ENCODE measurements around the gene MAP1S.

Gene MAP1S, protein sequence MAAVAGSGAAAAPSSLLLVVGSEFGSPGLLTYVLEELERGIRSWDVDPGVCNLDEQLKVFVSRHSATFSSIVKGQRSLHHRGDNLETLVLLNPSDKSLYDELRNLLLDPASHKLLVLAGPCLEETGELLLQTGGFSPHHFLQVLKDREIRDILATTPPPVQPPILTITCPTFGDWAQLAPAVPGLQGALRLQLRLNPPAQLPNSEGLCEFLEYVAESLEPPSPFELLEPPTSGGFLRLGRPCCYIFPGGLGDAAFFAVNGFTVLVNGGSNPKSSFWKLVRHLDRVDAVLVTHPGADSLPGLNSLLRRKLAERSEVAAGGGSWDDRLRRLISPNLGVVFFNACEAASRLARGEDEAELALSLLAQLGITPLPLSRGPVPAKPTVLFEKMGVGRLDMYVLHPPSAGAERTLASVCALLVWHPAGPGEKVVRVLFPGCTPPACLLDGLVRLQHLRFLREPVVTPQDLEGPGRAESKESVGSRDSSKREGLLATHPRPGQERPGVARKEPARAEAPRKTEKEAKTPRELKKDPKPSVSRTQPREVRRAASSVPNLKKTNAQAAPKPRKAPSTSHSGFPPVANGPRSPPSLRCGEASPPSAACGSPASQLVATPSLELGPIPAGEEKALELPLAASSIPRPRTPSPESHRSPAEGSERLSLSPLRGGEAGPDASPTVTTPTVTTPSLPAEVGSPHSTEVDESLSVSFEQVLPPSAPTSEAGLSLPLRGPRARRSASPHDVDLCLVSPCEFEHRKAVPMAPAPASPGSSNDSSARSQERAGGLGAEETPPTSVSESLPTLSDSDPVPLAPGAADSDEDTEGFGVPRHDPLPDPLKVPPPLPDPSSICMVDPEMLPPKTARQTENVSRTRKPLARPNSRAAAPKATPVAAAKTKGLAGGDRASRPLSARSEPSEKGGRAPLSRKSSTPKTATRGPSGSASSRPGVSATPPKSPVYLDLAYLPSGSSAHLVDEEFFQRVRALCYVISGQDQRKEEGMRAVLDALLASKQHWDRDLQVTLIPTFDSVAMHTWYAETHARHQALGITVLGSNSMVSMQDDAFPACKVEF

DNA sequence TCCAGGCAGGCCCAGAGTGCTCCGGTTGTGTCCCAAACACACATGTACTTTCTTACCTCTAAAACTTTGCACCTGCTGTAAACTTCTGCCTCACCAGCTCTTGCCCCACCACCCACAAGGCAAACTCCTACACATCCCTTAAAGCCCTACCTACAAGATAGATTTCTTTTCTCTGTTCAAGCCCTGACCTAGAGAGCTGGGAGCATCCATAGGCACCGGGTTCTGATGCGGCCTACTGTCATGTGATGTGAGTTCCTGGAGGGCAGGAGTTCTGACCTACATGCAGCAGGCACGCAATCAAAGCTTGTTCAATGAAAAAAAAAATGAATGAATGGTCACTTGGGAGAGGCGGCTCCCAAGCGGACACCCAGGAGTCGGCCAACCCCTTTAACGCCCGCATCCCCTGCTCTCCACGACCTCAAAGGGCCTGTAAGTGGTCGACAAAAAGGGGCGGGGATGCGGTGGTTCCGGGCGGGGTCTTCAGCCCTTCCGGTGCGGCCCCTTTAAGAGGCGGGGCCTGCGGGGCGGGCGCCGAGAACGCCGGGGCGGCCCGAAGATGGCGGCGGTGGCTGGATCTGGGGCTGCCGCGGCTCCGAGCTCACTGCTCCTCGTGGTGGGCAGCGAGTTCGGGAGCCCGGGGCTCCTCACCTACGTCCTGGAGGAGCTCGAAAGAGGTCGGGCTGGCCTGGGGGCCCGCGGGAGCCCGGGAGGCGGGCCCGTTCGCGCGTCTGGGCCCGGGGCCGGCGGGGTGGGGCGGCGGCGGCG, at the start of gene MAP1S:
Gene MAP1S, plus strand, starts transcription at position 534 of the 765 bp plus-strand sequence. Its CDS starts 23 bp downstream, at position 557.
- DNase-seq (ENCODE audit: low spot score), result peak; percentile 38

GRCh38 chr19:17671906-17672305, 47.4 kb upstream of the MAP1S start:
- no peak for DNase-seq (ENCODE audit: low spot score)

DNA sequence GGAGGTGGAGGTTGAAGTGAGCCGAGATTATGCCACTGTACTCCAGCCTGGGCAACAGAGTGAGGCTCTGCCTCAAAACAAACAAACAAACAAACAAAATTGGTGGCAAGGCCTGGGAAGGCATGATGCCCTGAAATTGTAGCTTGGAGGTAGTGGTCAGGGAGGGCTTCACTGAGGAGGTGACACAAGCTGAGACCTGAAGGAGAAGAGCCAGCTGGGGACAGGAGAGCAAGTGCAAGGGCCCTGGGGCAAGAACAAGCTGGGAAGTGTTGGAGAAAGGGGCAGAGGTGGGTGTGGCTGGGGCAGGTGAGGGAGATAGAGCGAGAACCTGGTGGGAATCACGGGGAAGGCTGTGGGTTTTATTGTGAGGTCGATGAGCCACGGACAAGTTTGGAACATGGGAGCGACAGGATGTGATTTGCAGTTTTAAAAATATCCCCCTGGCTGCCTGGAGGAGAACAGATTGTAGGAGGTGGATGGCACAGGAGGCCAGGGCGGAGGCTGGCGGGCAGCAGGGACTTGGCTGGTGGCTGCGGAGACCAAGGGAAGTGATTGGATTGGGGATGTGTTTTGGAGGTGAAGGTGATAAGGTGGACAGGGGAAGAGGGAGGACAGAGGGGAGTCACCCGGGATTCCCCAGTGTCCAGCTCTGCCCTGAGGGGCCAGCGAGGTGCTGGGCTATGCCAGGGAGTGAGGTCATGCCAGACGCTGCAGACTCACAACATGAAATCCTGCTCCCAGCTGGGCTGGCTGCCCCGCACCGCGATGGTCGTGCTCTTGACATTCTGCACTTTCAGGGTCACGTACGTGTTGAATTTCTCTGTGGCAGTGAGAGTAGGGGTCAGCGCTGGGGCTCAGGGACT, 45.1 kb upstream of the MAP1S start:
- no peak for DNase-seq (ENCODE audit: low spot score)

GRCh38 chr19:17676295-17676694, 43.0 kb upstream of the MAP1S start:
- no peak for DNase-seq (ENCODE audit: low spot score)

DNA sequence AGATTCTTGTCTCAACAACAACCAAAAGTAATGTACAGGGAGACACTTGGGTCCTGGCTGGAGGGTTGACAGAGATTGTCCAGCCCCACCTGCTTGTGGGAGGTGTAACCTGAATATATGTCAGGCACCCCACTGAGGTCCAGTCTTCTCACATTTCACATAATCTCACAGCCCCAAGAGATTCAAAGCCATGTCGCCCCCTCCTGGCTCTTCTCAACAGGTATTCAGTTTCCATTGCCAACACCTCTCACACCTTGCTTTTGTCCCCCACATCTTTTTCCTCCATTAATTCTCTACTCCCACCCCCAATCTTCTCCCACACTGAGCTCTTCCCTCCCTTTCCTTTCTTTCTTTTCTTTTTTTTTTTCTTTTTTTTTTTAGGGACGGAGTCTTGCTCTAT, 42.3 kb upstream of the MAP1S start:
- no peak for DNase-seq (ENCODE audit: low spot score)

DNA sequence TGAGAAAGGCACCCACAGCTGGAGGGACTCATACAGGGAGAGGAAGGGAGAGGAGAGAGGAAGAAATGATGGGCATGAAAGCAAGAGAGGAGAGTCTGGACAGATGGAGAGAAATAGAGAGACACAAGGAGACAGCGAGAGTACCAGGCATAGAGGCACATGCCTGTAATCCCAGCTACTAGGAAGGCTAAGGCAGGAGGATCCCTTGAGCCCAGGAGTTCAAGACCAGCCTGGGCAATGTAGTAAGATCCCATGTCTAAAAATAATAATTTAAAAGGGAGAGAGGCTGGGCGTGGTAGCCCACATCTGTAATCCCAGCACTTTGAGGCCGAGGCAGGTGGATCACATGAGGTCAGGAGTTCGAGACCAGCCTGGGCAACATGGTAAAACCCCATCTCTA, 40.4 kb upstream of the MAP1S start:
- DNase-seq (ENCODE audit: low spot score), result no peak

GRCh38 chr19:17679526-17680229, 39.6 kb upstream of the MAP1S start:
- no peak for DNase-seq (ENCODE audit: low spot score)

- DNase-seq (ENCODE audit: low spot score), result no peak
Measured at GRCh38 chr19:17680230-17680722, 39.0 kb upstream of the MAP1S start.

GRCh38 chr19:17681505-17682125, 37.7 kb upstream of the MAP1S start:
- no peak for DNase-seq (ENCODE audit: low spot score)

GRCh38 chr19:17682273-17682672, 37.0 kb upstream of the MAP1S start:
- DNase-seq (ENCODE audit: low spot score), result no peak

DNA sequence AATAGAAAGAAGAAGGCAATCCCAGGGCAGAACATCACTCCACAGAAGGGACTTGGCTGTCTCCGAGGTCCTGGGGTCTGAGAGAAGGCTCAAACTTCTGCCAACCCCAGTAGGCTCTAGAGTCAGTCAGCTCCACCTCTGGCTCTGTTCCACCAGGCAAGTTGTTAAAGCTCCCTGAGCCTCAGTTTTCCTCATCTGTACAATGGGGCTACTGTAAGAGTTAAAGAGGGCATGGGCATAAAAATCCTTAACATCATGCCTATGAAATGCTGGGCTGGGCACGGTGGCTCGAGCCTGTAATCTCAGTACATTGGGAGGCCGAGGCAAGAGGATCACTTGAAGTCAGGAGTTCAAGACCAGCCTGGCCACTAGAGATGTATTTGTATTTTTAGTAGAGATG, 36.2 kb upstream of the MAP1S start:
- DNase-seq (ENCODE audit: low spot score), result no peak

- no peak for DNase-seq (ENCODE audit: low spot score)
Measured at GRCh38 chr19:17684256-17684655, 35.0 kb upstream of the MAP1S start.

GRCh38 chr19:17685451-17686022, 33.7 kb upstream of the MAP1S start:
- no peak for DNase-seq (ENCODE audit: low spot score)

GRCh38 chr19:17686023-17686521, 33.2 kb upstream of the MAP1S start:
- DNase-seq (ENCODE audit: low spot score), result no peak

DNA sequence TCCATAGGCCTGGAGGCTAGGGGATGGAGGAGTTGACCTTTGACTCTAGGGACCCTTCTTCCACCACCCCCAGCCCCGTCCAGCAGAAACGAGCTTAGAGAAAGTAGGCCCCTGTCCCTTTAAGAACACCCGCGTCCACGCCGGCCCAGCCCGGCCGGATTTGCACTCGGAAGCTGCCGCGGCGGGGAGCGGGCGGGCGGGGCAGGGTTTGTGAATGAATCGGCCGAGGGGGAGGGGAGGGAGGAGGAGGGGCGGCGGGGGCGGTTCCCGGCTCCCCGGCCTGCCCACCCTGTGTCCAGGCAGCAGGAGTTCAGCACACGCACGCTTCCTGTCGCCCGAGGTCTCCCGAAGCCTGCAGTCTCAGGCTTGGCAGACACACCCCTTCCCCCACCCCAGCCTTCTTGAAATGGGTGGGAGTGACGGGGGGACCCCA, 32.7 kb upstream of the MAP1S start:
- DNase-seq (ENCODE audit: low spot score), result no peak

DNA sequence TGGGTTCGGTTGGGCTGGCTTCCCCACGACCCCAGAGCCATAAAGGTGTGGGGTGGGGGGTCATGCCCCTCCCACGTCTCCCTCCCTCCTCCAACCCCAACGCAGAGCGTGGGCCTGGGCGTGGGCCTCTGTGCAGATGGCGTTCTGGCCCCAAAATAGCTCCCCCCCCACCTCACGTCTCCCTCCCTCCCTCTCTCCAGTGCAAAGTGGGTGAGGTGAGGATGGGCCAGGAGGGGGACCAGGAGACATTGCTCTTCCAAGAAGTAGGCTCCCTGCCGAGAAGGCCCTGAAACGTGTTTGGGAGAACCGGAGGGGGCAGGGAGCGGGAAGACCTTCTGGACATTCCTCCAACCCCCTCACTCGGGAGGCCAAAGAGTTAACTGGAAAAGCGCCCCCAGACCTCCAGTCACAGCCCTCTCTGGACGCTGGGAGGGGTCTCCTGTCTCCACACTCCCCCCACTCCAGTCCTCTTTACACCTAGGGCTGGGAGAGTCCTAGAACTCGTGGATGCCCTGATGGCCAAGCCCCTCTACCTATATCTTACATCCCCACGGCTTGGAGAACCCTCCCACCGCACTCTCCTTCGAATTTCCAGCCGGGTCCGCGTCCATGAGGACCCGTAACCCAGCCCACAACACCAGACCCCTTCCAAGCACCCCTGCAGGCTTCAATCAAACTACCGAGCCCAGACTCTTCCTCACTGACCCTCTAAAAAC, 32.0 kb upstream of the MAP1S start:
- DNase-seq (ENCODE audit: low spot score), result no peak

- no peak for DNase-seq (ENCODE audit: low spot score)
Measured at GRCh38 chr19:17687857-17688784, 31.2 kb upstream of the MAP1S start, which contains the start of gene UNC13A. UNC13A (minus strand) TSS chr19:17688354; CDS start chr19:17688199, 155 bp downstream.
